Measurements from ENCODE around the gene E2F7. TPM values are rescaled to one million over a fixed set of nuclear protein-coding genes. Genes with fewer than 3 reads are reported as not detected.
A peak's percentile ranks its signal among the peaks of the same experiment; 100 is the strongest.

The E2F7 gene
- total and polyA plus RNA-seq, 2 of the 13 experiments (the other 11 are each of a cell fraction or from before 2014, with no cell fraction given): 1.7 to 7.3 TPM

GRCh38 chr12:77102691-77103090 lies 37.3 kb upstream of the E2F7 start:
- in situ Hi-C loops (cut with HindIII; ENCODE audit: extremely low pct_ligation_motif_present, low pct_unique_long_range_greater_than_20kb): no loop called here
- H3K4me1 ChIP-seq (ENCODE audit: insufficient read depth, low read length): no peaks in the 10 kb centered on the region
- no peaks in the 10 kb centered on the region; a peak in 2 of 5 replicates for H3K27me3 ChIP-seq (ENCODE audit: control insufficient read depth in 1 of 2, insufficient read depth in 2 of 2, low read length in 2 of 2)
- TF ChIP-seq ZSCAN29 (CRISPR knock-in tag; conservative IDR thresholded peaks at IDR 0.05) (no peak), ZSCAN21 (CRISPR knock-in tag; IDR thresholded peaks at IDR 0.05; ENCODE audit: borderline replicate concordance) (no peak), SP140L (CRISPR knock-in tag; IDR thresholded peaks at IDR 0.05; ENCODE audit: borderline replicate concordance) (no peak), ZNF264 (CRISPR knock-in tag; IDR thresholded peaks at IDR 0.05) (no peak), ZNF775 (CRISPR knock-in tag; IDR thresholded peaks at IDR 0.05; ENCODE audit: borderline replicate concordance) (no peak)
- FAIRE-seq (no peak), DNase-seq (ENCODE audit: low spot score) (no peak), ATAC-seq (no peak)
- WGBS (ENCODE audit: low lambda C conversion rate): 5% methylated on average over 1 of the region's 1 CpG
- BruUV-seq (replicated peaks): no TSS peak
- H3K9ac ChIP-seq (ENCODE audit: insufficient read depth, low read depth, low read length): no peak overlapping the region
- ChIA-PET POLR2A (no interaction called here), CTCF (ENCODE audit: low intra/inter-chr PET ratio, low total read pairs) (no interaction called here)
- H3K27ac ChIP-seq (ENCODE audit: extremely low read length, insufficient read depth, low read length): no peak overlapping the region
- H3K4me2 ChIP-seq (ENCODE audit: low read depth, low read length): no peak overlapping the region
- no peaks in the 10 kb centered on the region for H3K79me2 ChIP-seq (ENCODE audit: insufficient read depth, low read length)
- H3K9me3 ChIP-seq (ENCODE audit: low read length): no peaks in the 10 kb centered on the region
- intact Hi-C loops (cut with micrococcal nuclease; ENCODE audit: unreplicated experiment): no loop called here
- no peak overlapping the region for H3K4me3 ChIP-seq (replicated peaks in 1 of 3; ENCODE audit: insufficient read depth in 1 of 3, low read depth in 2 of 3, low read length in 3 of 3)
- no peak overlapping the region for H2AFZ ChIP-seq (ENCODE audit: low read length)
- no peaks in the 10 kb centered on the region for H3K36me3 ChIP-seq (replicated peaks in 1 of 2; ENCODE audit: control insufficient read depth in 1 of 2, insufficient read depth in 2 of 2, low read length in 2 of 2)
- no peaks in the 10 kb centered on the region for H4K20me1 ChIP-seq (ENCODE audit: insufficient read depth, low read length)

GRCh38 chr12:77102123-77102522 lies 36.8 kb upstream of the E2F7 start:
- ChIA-PET CTCF (ENCODE audit: low intra/inter-chr PET ratio, low total read pairs) (no interaction called here), POLR2A (no interaction called here)
- in situ Hi-C loops (cut with HindIII; ENCODE audit: extremely low pct_ligation_motif_present, low pct_unique_long_range_greater_than_20kb): no loop called here
- H3K27ac ChIP-seq (ENCODE audit: extremely low read length, insufficient read depth, low read length): no peak overlapping the region
- ATAC-seq: no peak
- H3K4me3 ChIP-seq (replicated peaks in 1 of 3; ENCODE audit: insufficient read depth in 1 of 3, low read depth in 2 of 3, low read length in 3 of 3): no peak overlapping the region
- intact Hi-C loops (cut with micrococcal nuclease; ENCODE audit: unreplicated experiment): no loop called here
- H3K36me3 ChIP-seq (replicated peaks in 1 of 2; ENCODE audit: control insufficient read depth in 1 of 2, insufficient read depth in 2 of 2, low read length in 2 of 2): no peaks in the 10 kb centered on the region
- no peaks in the 10 kb centered on the region for H3K4me1 ChIP-seq (ENCODE audit: insufficient read depth, low read length)
- no peak for FAIRE-seq
- TF ChIP-seq ZNF12 (CRISPR knock-in tag; IDR thresholded peaks at IDR 0.05): no peak
- peak; percentile 51; the same call in 1 of the 2 replicates for TF ChIP-seq CEBPB (IDR thresholded peaks at IDR 0.05; ENCODE audit: borderline replicate concordance, low read depth, low read length)
- H3K9me3 ChIP-seq (ENCODE audit: low read length): no peaks in the 10 kb centered on the region
- no peak overlapping the region for H3K9ac ChIP-seq (ENCODE audit: insufficient read depth, low read depth, low read length)
- H3K79me2 ChIP-seq (ENCODE audit: insufficient read depth, low read length): no peaks in the 10 kb centered on the region
- no peaks in the 10 kb centered on the region for H4K20me1 ChIP-seq (ENCODE audit: insufficient read depth, low read length)
- no peak overlapping the region for H3K4me2 ChIP-seq (ENCODE audit: low read depth, low read length)
- no TSS peak for BruUV-seq (replicated peaks)
- no peak overlapping the region for H2AFZ ChIP-seq (ENCODE audit: low read length)
- H3K27me3 ChIP-seq (ENCODE audit: control insufficient read depth in 1 of 2, insufficient read depth in 2 of 2, low read length in 2 of 2): no peaks in the 10 kb centered on the region; a peak in 2 of 5 replicates
- WGBS (ENCODE audit: low lambda C conversion rate): 1% methylated on average over 2 of the region's 2 CpGs
- no peak for DNase-seq (ENCODE audit: low spot score)
